ENCODE data around the gene OR5AK2.

OR5AK2 gene

DNA sequence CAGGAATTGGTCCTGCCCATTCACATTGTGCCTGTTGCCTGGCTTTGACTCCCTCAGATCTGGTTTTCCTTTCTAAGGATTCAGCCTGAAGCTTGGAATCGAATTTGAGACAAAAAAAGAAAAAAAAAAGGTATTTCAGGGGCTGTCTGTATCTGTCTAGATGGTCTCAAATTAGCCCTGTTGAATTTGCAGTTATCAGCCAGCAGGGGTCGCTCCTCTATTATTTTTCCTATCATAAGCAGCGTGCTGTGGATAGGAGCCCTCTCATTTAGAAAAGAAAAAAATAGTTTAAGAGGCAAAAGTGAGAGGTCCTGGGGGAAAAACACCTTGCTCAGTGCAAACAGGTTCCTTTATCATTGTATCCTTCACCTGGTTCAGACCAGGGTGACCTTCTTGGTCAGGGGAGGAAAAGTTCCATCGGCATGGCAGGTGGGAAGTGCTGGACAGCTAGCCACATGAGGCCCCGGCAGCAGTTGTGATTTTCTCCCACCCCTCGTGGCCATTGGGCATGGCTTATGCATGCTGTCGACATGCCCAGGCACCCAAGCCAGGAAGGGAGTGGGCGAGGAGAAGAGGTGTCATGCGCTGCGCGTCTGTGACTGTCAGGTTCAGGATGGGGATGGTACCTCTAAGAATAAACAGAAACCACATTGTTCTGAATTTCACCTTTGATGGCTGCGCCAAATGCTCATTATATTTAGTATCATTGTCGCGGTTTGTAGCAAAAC is 13.1 kb downstream of the OR5AK2 start:
- no peak for DNase-seq (ENCODE audit: low read depth, low spot score)
- Histone ChIP-seq H3K4me3 (ENCODE audit: low read length) (no peak overlapping the region), H3K9me3 (ENCODE audit: control insufficient read depth, insufficient read depth, low read length) (no peaks in the 10 kb centered on the region), H3K4me1 (ENCODE audit: control insufficient read depth, insufficient read depth, low read length) (no peaks in the 10 kb centered on the region), H3K27ac (ENCODE audit: low read length) (no peak overlapping the region), H3K27me3 (ENCODE audit: control insufficient read depth, insufficient read depth, low read length) (no peaks in the 10 kb centered on the region), H3K36me3 (ENCODE audit: control insufficient read depth, insufficient read depth, low read length) (no peaks in the 10 kb centered on the region)
- no CpG with 5 or more reads among the region's 14 CpGs for WGBS (ENCODE audit: insufficient coverage, insufficient read length)

GRCh38 chr11:57008373-57008772 is 19.7 kb downstream of the OR5AK2 start:
- WGBS (ENCODE audit: insufficient coverage, insufficient read length): no CpG with 5 or more reads among the region's 3 CpGs
- no peaks in the 10 kb centered on the region for H3K9me3 ChIP-seq (ENCODE audit: control insufficient read depth, insufficient read depth, low read length)
- DNase-seq (ENCODE audit: low read depth, low spot score): no peak
- H3K4me1 ChIP-seq (ENCODE audit: control insufficient read depth, insufficient read depth, low read length): no peaks in the 10 kb centered on the region
- no peaks in the 10 kb centered on the region for H3K36me3 ChIP-seq (ENCODE audit: control insufficient read depth, insufficient read depth, low read length)
- no peak overlapping the region for H3K4me3 ChIP-seq (ENCODE audit: low read length)
- H3K27me3 ChIP-seq (ENCODE audit: control insufficient read depth, insufficient read depth, low read length): no peaks in the 10 kb centered on the region
- H3K27ac ChIP-seq (ENCODE audit: low read length): no peak overlapping the region

DNA sequence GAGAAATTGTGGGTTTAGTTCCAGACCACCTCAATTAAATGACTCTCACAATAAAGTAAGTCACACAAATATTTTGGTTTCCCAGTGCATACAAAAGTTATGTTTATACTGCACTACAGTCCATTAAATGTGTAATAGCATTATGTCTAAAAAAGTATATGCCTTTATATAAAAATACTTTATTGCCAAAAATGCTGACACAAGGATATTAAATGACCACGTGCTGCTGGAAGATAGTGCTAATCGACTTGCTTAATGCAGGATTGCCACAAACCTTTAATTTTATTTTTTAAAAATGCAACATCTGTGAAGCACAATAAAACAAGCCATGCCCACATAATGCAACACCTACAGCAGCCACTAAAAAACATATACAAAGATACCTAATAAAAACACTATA is 27.0 kb downstream of the OR5AK2 start:
- Histone ChIP-seq H3K9me3 (ENCODE audit: control insufficient read depth, insufficient read depth, low read length) (no peaks in the 10 kb centered on the region), H3K4me1 (ENCODE audit: control insufficient read depth, insufficient read depth, low read length) (no peaks in the 10 kb centered on the region), H3K27ac (ENCODE audit: low read length) (no peak overlapping the region), H3K4me3 (ENCODE audit: low read length) (no peak overlapping the region), H3K36me3 (ENCODE audit: control insufficient read depth, insufficient read depth, low read length) (no peaks in the 10 kb centered on the region), H3K27me3 (ENCODE audit: control insufficient read depth, insufficient read depth, low read length) (no peaks in the 10 kb centered on the region)
- no peak for DNase-seq (ENCODE audit: low read depth, low spot score)
- WGBS (ENCODE audit: insufficient coverage, insufficient read length): no CpG with 5 or more reads among the region's 2 CpGs

- WGBS (ENCODE audit: insufficient coverage, insufficient read length): no CpG with 5 or more reads among the region's 2 CpGs
- no peaks in the 10 kb centered on the region for H3K27me3 ChIP-seq (ENCODE audit: control insufficient read depth, insufficient read depth, low read length)
- no peaks in the 10 kb centered on the region for H3K4me1 ChIP-seq (ENCODE audit: control insufficient read depth, insufficient read depth, low read length)
- DNase-seq (ENCODE audit: low read depth, low spot score): no peak
- no peaks in the 10 kb centered on the region for H3K9me3 ChIP-seq (ENCODE audit: control insufficient read depth, insufficient read depth, low read length)
- H3K27ac ChIP-seq (ENCODE audit: low read length): no peak overlapping the region
- no peak overlapping the region for H3K4me3 ChIP-seq (ENCODE audit: low read length)
- H3K36me3 ChIP-seq (ENCODE audit: control insufficient read depth, insufficient read depth, low read length): no peaks in the 10 kb centered on the region
These were observed 42.8 kb downstream of the OR5AK2 start for GRCh38 chr11:57031556-57031955.
